Occipital lobe (tissue), 2 donors: Measurements from ENCODE around the gene PRSS50. TPM values are rescaled to one million over a fixed set of nuclear protein-coding genes. Genes with fewer than 3 reads are reported as not detected.

ENCODE experiments used
- DNase-seq: peaks from one replicate; lab custom pipeline; 2025; lab: John Stamatoyannopoulos, UW
- total RNA-seq: library from RNA; depleted of rRNA; stranded (reverse); fragments of >200 nt; gene quantifications from one replicate; pipeline ENCODE4 v1.2.3, GENCODE V29; 2014

Gene PRSS50
- total RNA-seq, 1 donor from 2014 or later = 0.31 TPM

- DNase-seq = no peak
These were observed 11.4 kb upstream of the PRSS50 start for GRCh38 chr3:46729038-46729437.

DNA sequence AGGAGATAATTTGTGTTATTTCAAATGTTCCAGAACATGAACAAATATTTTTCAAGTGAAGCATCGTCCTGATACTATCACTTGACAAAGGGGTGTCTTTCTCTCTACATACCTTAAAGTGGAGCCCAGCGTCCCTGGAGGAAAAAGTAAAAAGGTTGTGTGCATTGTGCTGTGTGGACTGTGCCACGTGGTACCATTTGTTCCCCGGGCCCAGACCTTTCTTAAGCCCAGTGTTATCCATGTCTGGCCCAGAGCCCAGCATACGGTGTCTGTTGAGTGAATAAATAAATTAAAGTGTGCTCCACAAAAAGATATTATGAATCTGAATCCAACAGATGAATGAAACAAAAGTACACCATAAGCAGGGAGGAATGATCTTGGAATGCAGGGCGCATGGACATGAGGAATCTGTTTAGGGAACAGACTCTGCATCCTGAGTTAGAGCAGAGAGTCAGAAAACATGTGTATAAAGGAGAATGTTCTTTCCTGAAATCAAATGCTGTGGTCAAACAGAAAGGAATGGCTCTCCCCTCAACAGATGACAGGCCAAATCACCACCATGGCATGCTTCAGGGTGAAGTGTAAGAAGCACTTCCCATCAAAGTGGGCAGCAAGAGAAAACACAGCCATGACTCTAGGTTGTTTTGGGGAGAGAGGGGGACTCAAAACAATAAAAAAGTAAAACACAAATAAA is 8.1 kb upstream of the PRSS50 start:
- DNase-seq = no peak

GRCh38 chr3:46724424-46724823 is 6.8 kb upstream of the PRSS50 start:
- DNase-seq = no peak

DNA sequence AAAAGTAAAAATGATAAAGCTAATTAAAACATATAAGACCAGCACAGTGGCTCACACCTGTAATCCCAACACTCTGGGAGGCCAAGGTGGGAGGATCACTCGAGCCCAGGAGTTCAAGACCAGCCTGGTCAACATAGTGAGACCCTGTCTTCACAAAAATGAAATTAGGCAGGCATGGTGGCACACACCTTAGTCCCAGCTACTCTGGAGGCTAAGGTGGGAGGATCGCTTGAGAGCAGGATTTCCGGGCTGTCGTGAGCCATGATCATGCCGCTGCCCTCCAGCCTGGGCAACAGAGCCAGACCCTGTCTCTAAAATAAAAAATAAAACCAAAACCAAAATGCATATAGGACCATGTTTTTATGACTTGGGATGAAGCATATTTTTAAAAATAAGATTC is 4.8 kb upstream of the PRSS50 start:
- no peak for DNase-seq

GRCh38 chr3:46721009-46721408 is 3.3 kb upstream of the PRSS50 start:
- no peak for DNase-seq

GRCh38 chr3:46719735-46720271 is 2.1 kb upstream of the PRSS50 start:
- DNase-seq = no peak

GRCh38 chr3:46719044-46719565 is 1.4 kb upstream of the PRSS50 start:
- DNase-seq = no peak

- no peak for DNase-seq
These were observed 918 bp downstream of the PRSS50 start for GRCh38 chr3:46716461-46717441.

DNA sequence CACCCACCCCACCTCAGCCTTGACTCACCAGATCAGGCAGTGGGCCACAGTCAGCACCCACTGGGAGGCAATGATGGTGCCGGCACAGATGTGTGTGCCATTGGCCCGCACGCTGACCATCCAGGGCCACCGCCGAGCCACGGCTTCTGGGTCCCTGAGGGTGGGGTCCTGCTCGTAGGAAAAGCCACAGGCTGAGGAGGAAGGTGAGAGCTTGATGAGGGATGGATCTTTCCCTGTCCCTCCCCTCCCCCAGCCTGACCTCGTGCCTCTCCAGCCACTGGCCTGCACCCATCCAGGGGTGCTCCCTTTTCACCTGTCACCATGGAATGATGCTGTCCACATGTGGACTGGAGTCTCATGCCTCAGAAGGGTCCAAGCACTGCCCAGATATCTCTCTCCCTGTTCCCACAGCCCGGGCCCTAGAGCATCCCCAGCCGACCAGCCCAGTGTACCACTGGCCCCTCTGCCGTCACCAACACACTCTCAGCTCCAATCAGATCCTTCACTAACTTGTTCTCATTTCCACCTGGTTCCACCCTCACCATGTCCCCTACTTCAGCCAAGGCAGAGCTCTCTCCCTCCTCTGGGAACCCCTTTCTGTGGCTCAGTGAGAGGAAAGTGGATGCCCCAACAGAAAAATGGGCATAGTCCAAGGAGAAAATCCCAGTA is 2.0 kb downstream of the PRSS50 start:
- DNase-seq = no peak

DNA sequence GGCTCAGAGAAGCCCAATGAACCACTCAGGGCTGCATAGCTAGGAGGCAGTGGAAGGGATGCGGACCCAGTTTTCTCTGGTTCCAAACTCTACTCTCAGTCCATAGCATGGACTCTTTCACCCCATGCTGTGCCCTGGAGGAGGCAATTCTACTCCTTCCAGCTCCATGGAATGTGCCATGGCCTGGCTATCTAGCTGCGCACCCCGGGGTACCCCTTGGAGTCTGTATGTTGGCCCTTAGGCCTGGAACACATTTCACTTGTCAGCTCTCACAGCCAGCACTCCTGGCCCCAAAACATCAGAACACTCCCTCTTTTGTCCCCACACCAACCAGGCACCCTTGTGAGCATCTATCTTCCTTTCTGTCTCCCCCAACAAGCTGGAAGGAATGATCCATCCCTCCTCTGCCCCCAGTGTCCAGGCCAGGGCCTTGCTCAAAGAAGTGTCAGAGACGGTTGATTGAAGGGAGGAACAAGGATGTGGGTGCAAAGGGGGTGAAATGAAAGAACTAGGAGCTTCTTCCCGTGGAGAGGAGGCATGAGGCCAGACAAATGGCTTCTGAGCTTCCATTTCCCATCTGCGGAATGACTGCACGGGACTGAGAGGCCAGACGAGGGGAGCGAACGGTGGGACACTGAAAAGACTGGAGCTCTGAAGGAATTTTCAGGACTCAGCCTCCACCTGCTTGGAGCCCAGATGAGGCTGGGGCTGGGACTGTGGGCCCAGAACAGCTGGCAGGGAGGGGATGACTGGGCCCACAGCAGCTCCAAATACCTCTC is 2.8 kb downstream of the PRSS50 start:
- no peak for DNase-seq

DNA sequence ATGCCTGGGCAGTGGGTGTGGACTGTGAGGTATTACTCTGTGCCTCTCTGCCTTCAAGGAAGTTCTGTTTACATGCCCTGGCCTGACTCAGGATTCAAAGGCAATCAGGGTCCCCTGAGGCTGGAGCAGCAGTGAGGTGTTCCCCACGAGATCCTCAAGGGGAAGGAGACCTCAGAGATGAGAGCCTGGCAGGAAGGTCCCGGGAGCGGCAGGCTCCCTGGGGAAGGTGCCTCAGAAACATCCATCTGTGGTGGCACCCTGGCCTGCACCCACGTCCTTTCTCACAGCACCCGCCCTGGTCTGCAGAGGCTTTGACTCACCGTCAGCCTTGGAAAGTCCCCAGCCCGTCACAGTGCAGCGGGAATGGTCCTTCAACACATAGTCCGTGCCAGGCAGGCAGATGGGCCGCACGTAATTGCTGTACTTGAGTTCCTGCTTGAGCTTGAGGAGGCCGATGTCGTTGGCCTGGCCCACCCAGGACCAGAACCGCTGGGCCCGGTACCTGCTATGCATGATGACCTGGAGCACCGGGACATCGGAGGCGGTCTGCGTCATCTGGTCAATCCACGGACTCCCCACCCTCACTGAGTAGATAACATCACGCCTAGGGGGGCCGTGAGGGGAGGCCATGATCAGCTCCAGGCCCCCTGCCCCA is 3.6 kb downstream of the PRSS50 start:
- no peak for DNase-seq

GRCh38 chr3:46713050-46713897 is 4.4 kb downstream of the PRSS50 start:
- no peak for DNase-seq

GRCh38 chr3:46712191-46713049 is 5.2 kb downstream of the PRSS50 start:
- no peak for DNase-seq

DNA sequence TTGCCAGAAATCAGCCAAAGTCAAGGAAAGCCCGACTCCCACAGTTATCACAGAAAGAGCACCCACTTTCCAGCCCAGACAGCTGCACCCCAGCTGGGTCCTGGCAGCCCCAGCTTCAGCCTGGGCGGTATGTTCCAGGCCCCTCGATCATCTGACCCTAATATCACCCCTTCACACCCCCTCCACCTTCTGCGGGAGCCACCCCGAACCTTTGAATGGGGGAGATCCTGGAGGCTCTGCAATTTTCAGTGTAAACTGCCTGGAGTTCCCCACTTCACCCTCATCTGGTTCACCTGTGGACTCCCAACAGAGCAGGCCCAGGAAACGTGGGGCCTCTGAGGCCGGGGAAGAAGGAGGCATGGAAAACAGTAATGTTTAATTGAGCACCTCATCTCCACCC is 5.9 kb downstream of the PRSS50 start:
- no peak for DNase-seq

DNA sequence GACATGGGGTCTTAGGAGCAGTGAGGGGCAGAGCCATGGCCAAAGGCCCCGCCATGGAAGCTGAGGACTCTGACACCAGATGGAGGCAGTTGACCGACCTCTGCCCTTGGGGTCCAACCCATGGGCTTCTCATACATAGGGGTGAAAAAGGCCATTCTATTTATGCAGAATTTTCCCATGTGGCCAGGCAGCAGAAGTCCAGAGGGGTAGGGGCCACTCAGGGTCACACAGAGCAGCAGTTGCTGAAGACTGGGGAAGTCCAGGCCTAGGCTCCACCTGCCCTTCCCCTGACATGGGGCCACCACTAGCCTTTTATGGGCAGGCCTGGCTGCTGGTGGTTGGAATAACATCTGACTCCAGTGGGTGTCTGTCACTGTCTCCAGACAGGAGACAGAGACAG is 6.4 kb downstream of the PRSS50 start:
- no peak for DNase-seq

DNA sequence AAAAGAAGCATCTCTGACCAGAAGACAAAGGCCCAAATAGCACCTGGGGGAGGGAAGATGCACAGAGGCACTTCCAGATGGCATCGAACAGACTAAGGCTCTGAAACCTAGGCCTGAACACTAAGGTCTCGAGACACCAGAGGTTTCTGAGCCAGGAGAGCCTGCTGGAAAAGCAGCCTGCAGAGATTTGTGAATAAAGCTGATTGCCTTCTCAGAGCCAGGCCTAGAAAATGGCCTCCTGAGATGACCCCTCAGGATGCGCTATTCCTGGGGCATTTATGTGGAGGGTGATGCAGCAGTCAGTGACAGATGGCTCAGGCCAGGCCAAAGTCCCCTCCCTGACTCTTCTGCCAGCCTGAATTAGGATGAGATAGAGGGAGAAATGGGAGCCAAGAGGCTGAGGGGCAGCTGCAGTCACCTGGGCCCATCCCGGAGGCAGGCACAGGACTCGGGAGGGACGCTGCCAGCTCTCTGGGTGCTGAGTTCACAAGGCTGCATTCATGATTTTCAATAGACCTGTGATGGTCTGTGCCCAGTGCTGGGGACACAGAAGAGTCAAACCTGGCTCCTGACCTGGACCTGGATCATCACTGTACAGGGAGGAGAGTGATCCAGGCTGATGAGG is 6.9 kb downstream of the PRSS50 start:
- no peak for DNase-seq

DNA sequence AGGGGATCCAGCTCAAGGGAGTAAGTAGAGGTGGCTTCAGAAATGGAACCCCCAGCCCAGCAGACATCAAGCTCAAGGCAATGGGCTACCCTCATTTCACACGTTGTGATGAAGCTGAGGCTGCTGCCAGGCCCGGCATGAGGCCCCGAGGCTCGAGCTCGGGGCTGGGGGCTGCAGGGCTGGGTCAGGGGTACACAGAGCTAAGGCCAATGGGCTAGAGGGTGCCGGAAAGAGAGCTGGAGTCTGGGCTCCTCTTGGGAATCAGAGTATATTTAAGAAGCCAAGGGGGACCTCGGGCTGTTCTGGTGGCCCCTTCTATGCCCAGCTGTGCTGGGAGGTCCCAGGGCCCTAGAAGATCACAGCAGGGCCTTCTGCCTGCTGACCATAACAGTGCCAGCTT is 7.4 kb downstream of the PRSS50 start:
- no peak for DNase-seq

GRCh38 chr3:46709721-46710120 is 7.9 kb downstream of the PRSS50 start:
- DNase-seq = no peak
